CD4-positive, alpha-beta T cell treated with Interleukin-21 for 1 hour (primary cell): ENCODE results near the gene KBTBD4.
"Not testable (repeated sequence)": the region's sequence is repeated elsewhere in the genome, so short reads cannot be mapped to it uniquely, and the experiment has no call there.

Experiments
- DNase-seq: peaks from one replicate; pipeline ENCODE4 v3.0.0-alpha.2; 2020

Gene KBTBD4

GRCh38 chr11:47589977-47590861 lies 11.4 kb upstream of the KBTBD4 start:
- no peak for DNase-seq

GRCh38 chr11:47589584-47589976 lies 10.8 kb upstream of the KBTBD4 start:
- no peak for DNase-seq

- DNase-seq = no peak
Observed at GRCh38 chr11:47589118-47589517, 10.3 kb upstream of the KBTBD4 start.

- no peak for DNase-seq
Observed at GRCh38 chr11:47587723-47588326, 9.1 kb upstream of the KBTBD4 start.

- DNase-seq = no peak
Observed at GRCh38 chr11:47587039-47587716, 8.4 kb upstream of the KBTBD4 start.

GRCh38 chr11:47586098-47586855 lies 7.5 kb upstream of the KBTBD4 start, which contains the start of gene FAM180B:
FAM180B (plus strand) TSS chr11:47586678; CDS start chr11:47586769, 91 bp downstream.
- DNase-seq = no peak

GRCh38 chr11:47583844-47584243 lies 5.1 kb upstream of the KBTBD4 start:
- DNase-seq = no peak

- DNase-seq = no peak
Observed at GRCh38 chr11:47577460-47578041, 1.2 kb downstream of the KBTBD4 start.

- no peak for DNase-seq
Observed at GRCh38 chr11:47573321-47573720, 5.4 kb downstream of the KBTBD4 start.

GRCh38 chr11:47572715-47573255 lies 6.0 kb downstream of the KBTBD4 start:
- no peak for DNase-seq

GRCh38 chr11:47571895-47572294 lies 6.9 kb downstream of the KBTBD4 start:
- DNase-seq = no peak

GRCh38 chr11:47571357-47571729 lies 7.4 kb downstream of the KBTBD4 start:
- no peak for DNase-seq

- DNase-seq = no peak
Observed at GRCh38 chr11:47570651-47571356, 8.0 kb downstream of the KBTBD4 start.

- DNase-seq = no peak
Observed at GRCh38 chr11:47569646-47570045, 9.1 kb downstream of the KBTBD4 start.

GRCh38 chr11:47566149-47566698 lies 12.5 kb downstream of the KBTBD4 start:
- DNase-seq = no peak

- peak; percentile 71 for DNase-seq
Observed at GRCh38 chr11:47565340-47566148, 13.2 kb downstream of the KBTBD4 start, which contains the start of gene PTPMT1. PTPMT1 (plus strand) TSS chr11:47565599; CDS start chr11:47565623, 24 bp downstream.

- no peak for DNase-seq
Observed at GRCh38 chr11:47564933-47565339, 13.8 kb downstream of the KBTBD4 start.

GRCh38 chr11:47564366-47564765 lies 14.4 kb downstream of the KBTBD4 start:
- not testable (repeated sequence) for DNase-seq

GRCh38 chr11:47562393-47562792 lies 16.4 kb downstream of the KBTBD4 start:
- DNase-seq = not testable (repeated sequence)

GRCh38 chr11:47560426-47560825 lies 18.3 kb downstream of the KBTBD4 start:
- DNase-seq = no peak
